H9 (cell line): ENCODE data around the gene SNX14. TPM values are rescaled to one million over a fixed set of nuclear protein-coding genes. Genes with fewer than 3 reads are reported as not detected.

Experiments used
- DNase-seq: peaks from one replicate; pipeline ENCODE4 v3.0.0-alpha.2; 2017
- H2AFZ ChIP-seq: one replicate; pipeline ENCODE4 v1.6.1; 2013; ENCODE audit warnings: mild to moderate bottlenecking, low read length, control low read depth, moderate library complexity
- H2AK5ac ChIP-seq: 2 replicates; pipeline ENCODE4 v1.6.1; 2013; ENCODE audit warnings: low read length, control low read depth, mixed read lengths; ENCODE audit not compliant: insufficient read length
- H2BK120ac ChIP-seq: one replicate; pipeline ENCODE4 v1.6.1; 2013; ENCODE audit warnings: low read depth, mild to moderate bottlenecking, low read length, control low read depth, inconsistent platforms; ENCODE audit not compliant: poor library complexity, severe bottlenecking
- H2BK12ac ChIP-seq: 2 replicates; pipeline ENCODE4 v1.6.1; 2013; ENCODE audit warnings: low read length, control low read depth, mixed read lengths, low read depth; ENCODE audit not compliant: insufficient read length
- H2BK15ac ChIP-seq: 2 replicates; pipeline ENCODE4 v1.6.1; 2013; ENCODE audit warnings: low read depth, low read length, control low read depth
- H2BK20ac ChIP-seq: one replicate; pipeline ENCODE4 v1.6.1; 2013; ENCODE audit warnings: low read depth, mild to moderate bottlenecking, low read length, control low read depth, inconsistent platforms; ENCODE audit not compliant: poor library complexity, severe bottlenecking
- H2BK5ac ChIP-seq: 2 replicates; pipeline ENCODE4 v1.6.1; 2013; ENCODE audit warnings: low read length, control low read depth, mixed read lengths; ENCODE audit not compliant: insufficient read length
- H3K14ac ChIP-seq: 2 replicates; pipeline ENCODE4 v1.6.1; 2013; ENCODE audit warnings: low read length, control low read depth; ENCODE audit not compliant: insufficient read depth
- H3K18ac ChIP-seq: 2 replicates; pipeline ENCODE4 v1.6.1; 2013; ENCODE audit warnings: low read depth, mild to moderate bottlenecking, mixed read lengths, low read length, control low read depth; ENCODE audit not compliant: insufficient read length
- H3K23ac ChIP-seq: 2 replicates; pipeline ENCODE4 v1.6.1; 2013; ENCODE audit warnings: low read length, control low read depth, mixed read lengths, low read depth; ENCODE audit not compliant: insufficient read length
- H3K23me2 ChIP-seq: 2 replicates; pipeline ENCODE4 v1.6.1; 2013; ENCODE audit warnings: low read depth, mild to moderate bottlenecking, mixed read lengths, low read length, control low read depth; ENCODE audit not compliant: insufficient read length, poor library complexity, severe bottlenecking
- H3K27ac ChIP-seq: 2 replicates; pipeline ENCODE4 v1.5.1; 2013; ENCODE audit warnings: low read length, control low read depth, mixed read lengths, low read depth; ENCODE audit not compliant: insufficient read length
- H3K27me3 ChIP-seq: 2 replicates; pipeline ENCODE4 v1.6.1; 2013; ENCODE audit warnings: low read length, control low read depth, inconsistent platforms; ENCODE audit not compliant: insufficient read depth
- H3K4ac ChIP-seq: 2 replicates; pipeline ENCODE4 v1.6.1; 2013; ENCODE audit warnings: low read depth, mild to moderate bottlenecking, control low read depth, inconsistent platforms, low read length, moderate library complexity
- H3K4me1 ChIP-seq: 2 replicates; pipeline ENCODE4 v1.6.1; 2013; ENCODE audit warnings: low read length, control low read depth, inconsistent platforms; ENCODE audit not compliant: insufficient read depth
- H3K4me2 ChIP-seq: 2 replicates; pipeline ENCODE4 v1.6.1; 2013; ENCODE audit warnings: low read length, control low read depth, mixed read lengths; ENCODE audit not compliant: insufficient read length, insufficient read depth
- H3K56ac ChIP-seq: 2 replicates; pipeline ENCODE4 v1.6.1; 2013; ENCODE audit warnings: low read depth, mild to moderate bottlenecking, mixed read lengths, low read length, control low read depth; ENCODE audit not compliant: insufficient read length
- H3K79me1 ChIP-seq: 2 replicates; pipeline ENCODE4 v1.6.1; 2013; ENCODE audit warnings: low read depth, mild to moderate bottlenecking, moderate library complexity, low read length, control low read depth, inconsistent platforms; ENCODE audit not compliant: insufficient read depth, poor library complexity, severe bottlenecking
- H3K79me2 ChIP-seq: 2 replicates; pipeline ENCODE4 v1.6.1; 2013; ENCODE audit warnings: low read length, control low read depth, inconsistent platforms; ENCODE audit not compliant: insufficient read depth
- H3K9ac ChIP-seq: 2 replicates; pipeline ENCODE4 v1.6.1; 2013; ENCODE audit warnings: low read length, control low read depth, mixed read lengths; ENCODE audit not compliant: insufficient read length; ENCODE audit errors: extremely low read depth
- H3K9me3 ChIP-seq: one replicate; pipeline ENCODE4 v1.6.1; 2013; ENCODE audit warnings: low read depth, low read length, inconsistent platforms; ENCODE audit not compliant: control insufficient read depth
- H3T11ph ChIP-seq: one replicate; pipeline ENCODE4 v1.6.1; 2013; ENCODE audit warnings: mild to moderate bottlenecking, low read length, control low read depth, inconsistent platforms
- H4K20me1 ChIP-seq: one replicate; pipeline ENCODE4 v1.6.1; 2013; ENCODE audit not compliant: control insufficient read depth, insufficient read length, insufficient read depth
- H4K5ac ChIP-seq: 2 replicates; pipeline ENCODE4 v1.6.1; 2013; ENCODE audit warnings: low read depth, mild to moderate bottlenecking, mixed read lengths, low read length, control low read depth; ENCODE audit not compliant: insufficient read length
- H4K8ac ChIP-seq: replicated peaks from 2 replicates; pipeline ENCODE4 v1.6.1; 2013; ENCODE audit warnings: low read length, control low read depth, mixed read lengths, low read depth; ENCODE audit not compliant: insufficient read length
- H4K91ac ChIP-seq: 2 replicates; pipeline ENCODE4 v1.6.1; 2013; ENCODE audit warnings: low read depth, mild to moderate bottlenecking, moderate library complexity, mixed read lengths, low read length, control low read depth; ENCODE audit not compliant: insufficient read length
- H3K27ac Mint-ChIP-seq, 3 experiments: 2 replicates in 2 of 3; 3 replicates in 1 of 3; pipeline ENCODE4 v1.8.0; 2020 to 2021; ENCODE audit warnings: mixed read lengths in 3 of 3, mild to moderate bottlenecking in 1 of 3, moderate library complexity in 1 of 3
- H3K27me3 Mint-ChIP-seq: 2 replicates; pipeline ENCODE4 v1.8.0; 2021; ENCODE audit warnings: low read depth, mild to moderate bottlenecking, moderate library complexity, mixed read lengths
- H3K36me3 Mint-ChIP-seq, 3 experiments: 2 replicates in 2 of 3; 3 replicates in 1 of 3; pipeline ENCODE4 v1.8.0; 2020 to 2021; ENCODE audit warnings: low read depth in 3 of 3, mixed read lengths in 3 of 3; ENCODE audit not compliant: insufficient read depth in 1 of 3
- H3K4me1 Mint-ChIP-seq, 2 experiments: 2 replicates each; pipeline ENCODE4 v1.8.0; 2020; ENCODE audit warnings: mixed read lengths in 2 of 2
- H3K4me3 Mint-ChIP-seq, 2 experiments: 2 replicates in 1 of 2; 3 replicates in 1 of 2; pipeline ENCODE4 v1.8.0; 2020 to 2021; ENCODE audit warnings: mild to moderate bottlenecking in 2 of 2, mixed read lengths in 2 of 2, moderate library complexity in 1 of 2
- H3K9me3 Mint-ChIP-seq, 2 experiments: 2 replicates in 1 of 2; 3 replicates in 1 of 2; pipeline ENCODE4 v1.8.0; 2020; ENCODE audit warnings: mild to moderate bottlenecking in 2 of 2, mixed read lengths in 2 of 2, moderate library complexity in 1 of 2
- WGBS: extraction: QIAGEN DNeasy Blood & Tissue Kit; methylation state at CpG from one replicate; pipeline ENCODE4 v1.1.7; 2013; ENCODE audit warnings: missing lambda C conversion rate, low lambda C conversion rate, mixed read lengths; ENCODE audit not compliant: insufficient read length; ENCODE audit errors: extremely low coverage; 5-methylcytosine and 5-hydroxymethylcytosine counted together
- total RNA-seq: library from RNA; stranded (reverse); gene quantifications from 2 replicates; pipeline ENCODE4 v1.2.1, GENCODE V29; 2021
- TF ChIP-seq, protein P1 (sequence below): fragments of 200-600 bp; sonication (generic); conservative IDR thresholded peaks from 3 replicates; pipeline ENCODE4 v1.8.0; 2021; ENCODE audit warnings: antibody characterized with exemption, mild to moderate bottlenecking

SNX14 gene
- total RNA-seq, 1 experiment from 2014 or later = 33.0 TPM

DNA sequence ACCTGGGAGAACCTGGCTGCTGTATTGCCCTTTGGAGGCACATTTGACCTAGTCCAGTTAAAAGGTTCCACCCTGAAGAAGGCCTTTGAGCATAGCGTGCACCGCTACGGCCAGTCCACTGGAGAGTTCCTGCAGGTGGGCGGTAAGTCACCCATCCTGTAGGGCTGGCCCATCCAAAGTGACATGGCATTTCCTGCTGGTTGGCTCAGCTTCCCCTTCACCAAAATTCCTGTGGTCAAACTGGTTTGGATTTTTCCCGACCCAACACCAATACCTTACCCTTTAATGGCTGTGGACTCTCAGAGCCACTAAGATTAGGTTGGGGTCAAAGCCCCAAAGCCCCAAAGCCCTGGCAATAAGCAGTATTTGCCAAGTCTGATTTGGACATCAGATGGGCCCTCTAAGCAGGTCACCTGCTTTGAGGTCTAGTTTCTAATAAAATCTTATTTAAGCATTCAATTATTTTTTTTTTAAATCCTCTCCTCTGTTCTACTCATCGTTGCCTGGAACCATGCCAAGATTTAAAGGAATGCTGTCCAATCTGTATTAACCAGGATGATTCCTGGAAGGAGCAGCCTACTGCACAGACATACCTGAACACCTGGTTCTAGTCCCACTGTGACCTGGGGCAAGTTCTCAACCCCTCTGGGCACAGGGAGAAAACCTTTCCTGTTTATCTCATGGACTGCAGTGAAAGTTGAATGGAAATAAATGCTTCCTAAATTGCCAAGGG, 103.0 kb downstream of the SNX14 start:
- Histone ChIP-seq H3K18ac (no peak overlapping the region), H4K5ac (no peak overlapping the region), H3K79me1 (no peaks in the 10 kb centered on the region), H3K9me3 (no peaks in the 10 kb centered on the region), H2AK5ac (no peak overlapping the region), H3K23ac (no peak overlapping the region), H2AFZ (no peak overlapping the region), H3K23me2 (no peaks in the 10 kb centered on the region), H3K56ac (no peak overlapping the region), H3K14ac (no peak overlapping the region), H2BK120ac (no peak overlapping the region), H3K4me2 (no peak overlapping the region), H4K8ac (no peak overlapping the region), H2BK15ac (no peak overlapping the region), H4K91ac (no peak overlapping the region), H3K79me2 (no peaks in the 10 kb centered on the region), H3K4ac (no peak overlapping the region), H2BK12ac (no peak overlapping the region), H3T11ph (no peak overlapping the region), H3K9ac (no peak overlapping the region), H4K20me1 (no peaks in the 10 kb centered on the region), H3K27ac (no peak overlapping the region), H3K27me3 (no peaks in the 10 kb centered on the region), H2BK5ac (no peak overlapping the region), H3K4me1 (no peaks in the 10 kb centered on the region), H2BK20ac (no peak overlapping the region)
- no peak overlapping the region; a peak in 1 of 7 replicates for H3K27ac Mint-ChIP-seq
- TF ChIP-seq, protein P1, sequence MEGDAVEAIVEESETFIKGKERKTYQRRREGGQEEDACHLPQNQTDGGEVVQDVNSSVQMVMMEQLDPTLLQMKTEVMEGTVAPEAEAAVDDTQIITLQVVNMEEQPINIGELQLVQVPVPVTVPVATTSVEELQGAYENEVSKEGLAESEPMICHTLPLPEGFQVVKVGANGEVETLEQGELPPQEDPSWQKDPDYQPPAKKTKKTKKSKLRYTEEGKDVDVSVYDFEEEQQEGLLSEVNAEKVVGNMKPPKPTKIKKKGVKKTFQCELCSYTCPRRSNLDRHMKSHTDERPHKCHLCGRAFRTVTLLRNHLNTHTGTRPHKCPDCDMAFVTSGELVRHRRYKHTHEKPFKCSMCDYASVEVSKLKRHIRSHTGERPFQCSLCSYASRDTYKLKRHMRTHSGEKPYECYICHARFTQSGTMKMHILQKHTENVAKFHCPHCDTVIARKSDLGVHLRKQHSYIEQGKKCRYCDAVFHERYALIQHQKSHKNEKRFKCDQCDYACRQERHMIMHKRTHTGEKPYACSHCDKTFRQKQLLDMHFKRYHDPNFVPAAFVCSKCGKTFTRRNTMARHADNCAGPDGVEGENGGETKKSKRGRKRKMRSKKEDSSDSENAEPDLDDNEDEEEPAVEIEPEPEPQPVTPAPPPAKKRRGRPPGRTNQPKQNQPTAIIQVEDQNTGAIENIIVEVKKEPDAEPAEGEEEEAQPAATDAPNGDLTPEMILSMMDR = no peak
- no peaks in the 10 kb centered on the region; the same call in 1 of the 2 replicates for H3K27me3 Mint-ChIP-seq
- H3K9me3 Mint-ChIP-seq = peaks cover 0 to 1% of the 10 kb centered on the region in 2 experiments; a peak in 1 of 5 replicates
- no peaks in the 10 kb centered on the region for H3K4me1 Mint-ChIP-seq
- H3K4me3 Mint-ChIP-seq = no peak overlapping the region
- no peaks in the 10 kb centered on the region; a peak in 1 of 7 replicates for H3K36me3 Mint-ChIP-seq
- DNase-seq = no peak
- WGBS = no CpG with 5 or more reads among the region's 6 CpGs
